ENCODE results near the gene ZNF836. TPM values are rescaled to one million over a fixed set of nuclear protein-coding genes. Genes with fewer than 3 reads are reported as not detected.
"Not testable (repeated sequence)": the region's sequence is repeated elsewhere in the genome, so short reads cannot be mapped to it uniquely, and the experiment has no call there.

The ZNF836 gene
- total RNA-seq, 1 donor from 2014 or later = 15.9 TPM

- no peak overlapping the region for H3K27ac ChIP-seq
- no peaks in the 10 kb centered on the region for H3K9me3 ChIP-seq
- peaks cover 100% of the 10 kb centered on the region for H3K36me3 ChIP-seq
- intact Hi-C loops (cut with DNase I) = no loop called here
- no peaks in the 10 kb centered on the region for H3K4me1 ChIP-seq
- no peak overlapping the region for H3K4me3 ChIP-seq
- ATAC-seq = no peak
- no peak for TF ChIP-seq CTCF (IDR thresholded peaks at IDR 0.05)
- no peaks in the 10 kb centered on the region for H3K27me3 ChIP-seq (ENCODE audit: low read depth)
- DNase-seq = no peak
Observed at GRCh38 chr19:52214241-52214640, 42.8 kb upstream of the ZNF836 start.

DNA sequence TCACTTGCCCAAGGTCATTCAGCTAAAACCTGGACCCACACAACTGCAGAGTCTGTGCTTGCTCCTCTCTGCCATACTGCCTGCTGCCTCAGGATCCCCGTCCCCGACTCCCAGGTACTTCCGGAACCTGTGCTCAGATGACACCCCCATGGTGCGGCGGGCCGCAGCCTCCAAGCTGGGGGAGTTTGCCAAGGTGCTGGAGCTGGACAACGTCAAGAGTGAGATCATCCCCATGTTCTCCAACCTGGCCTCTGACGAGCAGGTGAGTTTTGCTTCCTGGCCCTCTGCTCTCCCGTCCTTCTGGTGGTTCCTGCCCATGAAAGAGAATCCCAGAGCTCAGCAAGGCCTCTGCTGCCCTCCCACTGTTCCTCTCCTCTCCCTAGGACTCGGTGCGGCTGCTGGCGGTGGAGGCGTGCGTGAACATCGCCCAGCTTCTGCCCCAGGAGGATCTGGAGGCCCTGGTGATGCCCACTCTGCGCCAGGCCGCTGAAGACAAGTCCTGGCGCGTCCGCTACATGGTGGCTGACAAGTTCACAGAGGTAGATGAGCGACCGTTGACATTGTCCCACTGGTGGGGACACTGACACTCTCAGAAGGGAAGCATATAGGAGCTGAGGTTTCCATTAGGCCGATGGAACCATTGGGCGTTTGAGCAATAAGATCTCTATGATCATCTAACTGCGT, 41.3 kb upstream of the ZNF836 start:
- no peak for DNase-seq
- no peak for TF ChIP-seq CTCF (IDR thresholded peaks at IDR 0.05)

GRCh38 chr19:52211926-52212571, 40.6 kb upstream of the ZNF836 start:
- Histone ChIP-seq H3K4me3 (no peak overlapping the region), H3K9me3 (no peaks in the 10 kb centered on the region), H3K27me3 (ENCODE audit: low read depth) (no peaks in the 10 kb centered on the region), H3K27ac (no peak overlapping the region), H3K36me3 (peaks cover 99% of the 10 kb centered on the region), H3K4me1 (no peaks in the 10 kb centered on the region)
- intact Hi-C loops (cut with DNase I) = no loop called here
- no peak for DNase-seq
- TF ChIP-seq CTCF (IDR thresholded peaks at IDR 0.05) = no peak
- no peak for ATAC-seq

More for the DNA sequence above, 41.3 kb upstream of the ZNF836 start:
- Histone ChIP-seq H3K4me3 (no peak overlapping the region), H3K4me1 (no peaks in the 10 kb centered on the region), H3K27ac (no peak overlapping the region), H3K36me3 (peaks cover 99% of the 10 kb centered on the region), H3K9me3 (no peaks in the 10 kb centered on the region), H3K27me3 (ENCODE audit: low read depth) (no peaks in the 10 kb centered on the region)
- intact Hi-C loops (cut with DNase I) = no loop called here
- no peak for ATAC-seq

GRCh38 chr19:52211203-52211602, 39.8 kb upstream of the ZNF836 start:
- no peak overlapping the region for H3K27ac ChIP-seq
- H3K4me3 ChIP-seq = no peak overlapping the region
- no peak for DNase-seq
- intact Hi-C loops (cut with DNase I) = no loop called here
- H3K4me1 ChIP-seq = no peaks in the 10 kb centered on the region
- H3K9me3 ChIP-seq = no peaks in the 10 kb centered on the region
- peak in 1 of 2 donors; percentile 8 for ATAC-seq
- no peaks in the 10 kb centered on the region for H3K27me3 ChIP-seq (ENCODE audit: low read depth)
- peaks cover 99% of the 10 kb centered on the region for H3K36me3 ChIP-seq
- TF ChIP-seq CTCF (IDR thresholded peaks at IDR 0.05) = no peak

DNA sequence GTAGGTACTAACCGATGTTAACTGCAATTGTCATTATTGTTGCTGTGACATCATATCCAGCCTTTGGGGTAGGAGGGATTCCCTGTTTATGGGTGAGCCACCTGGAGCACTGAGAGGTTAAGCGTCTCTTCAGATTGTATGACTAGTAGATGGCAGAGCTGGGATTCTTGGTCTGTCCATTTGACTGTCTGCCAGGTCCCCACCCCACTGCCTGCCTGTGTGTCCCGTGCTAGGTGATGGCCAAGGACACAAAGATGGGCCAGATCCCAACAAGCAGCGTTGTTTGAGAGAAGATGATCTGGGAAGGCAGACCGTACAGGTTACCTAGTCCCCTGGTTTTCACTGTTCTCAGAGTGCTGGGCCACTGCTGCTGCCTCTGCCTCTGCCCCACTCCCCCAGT, 35.1 kb upstream of the ZNF836 start:
- Histone ChIP-seq H3K36me3 (peaks cover 99% of the 10 kb centered on the region), H3K27ac (no peak overlapping the region), H3K4me3 (no peak overlapping the region), H3K4me1 (no peaks in the 10 kb centered on the region), H3K9me3 (no peaks in the 10 kb centered on the region), H3K27me3 (ENCODE audit: low read depth) (no peaks in the 10 kb centered on the region)
- no peak for ATAC-seq
- DNase-seq = no peak
- no peak for TF ChIP-seq CTCF (IDR thresholded peaks at IDR 0.05)
- intact Hi-C loops (cut with DNase I) = no loop called here

GRCh38 chr19:52200755-52201391, 29.5 kb upstream of the ZNF836 start:
- H3K27ac ChIP-seq; H3K9me3 ChIP-seq; ATAC-seq; intact Hi-C loops (cut with DNase I); H3K4me3 ChIP-seq; H3K27me3 ChIP-seq (ENCODE audit: low read depth); DNase-seq: not testable (repeated sequence)
- peaks cover 10% of the 10 kb centered on the region for H3K4me1 ChIP-seq
- H3K36me3 ChIP-seq = peaks cover 97% of the 10 kb centered on the region
